KMS-11 (cell line): Measurements from ENCODE around the gene RREB1.

Experiments used
- H2AFZ ChIP-seq: fragments of 200-600 bp; sonication (generic); 2 replicates; pipeline ENCODE4 v1.6.1; 2016; ENCODE audit warnings: antibody characterized with exemption, mixed run types, low read depth
- H3K27ac ChIP-seq: fragments of 200-600 bp; sonication (generic); 2 replicates; pipeline ENCODE4 v1.6.1; 2016; ENCODE audit warnings: mild to moderate bottlenecking, mixed run types
- H3K27me3 ChIP-seq: fragments of 200-600 bp; sonication (generic); 2 replicates; pipeline ENCODE4 v1.6.1; 2017; ENCODE audit warnings: mild to moderate bottlenecking, low read depth, mixed run types, moderate library complexity; ENCODE audit not compliant: insufficient read depth
- H3K36me3 ChIP-seq: fragments of 200-600 bp; sonication (generic); 2 replicates; pipeline ENCODE4 v1.6.1; 2017; ENCODE audit warnings: mild to moderate bottlenecking, mixed run types; ENCODE audit not compliant: insufficient read depth
- H3K4me1 ChIP-seq: fragments of 200-600 bp; sonication (generic); 2 replicates; pipeline ENCODE4 v1.6.1; 2016; ENCODE audit warnings: mild to moderate bottlenecking, low read depth, mixed run types; ENCODE audit not compliant: poor library complexity, severe bottlenecking
- H3K4me2 ChIP-seq: fragments of 200-600 bp; sonication (generic); 2 replicates; pipeline ENCODE4 v1.7.0; 2016; ENCODE audit warnings: mild to moderate bottlenecking, mixed run types
- H3K4me3 ChIP-seq: fragments of 200-600 bp; sonication (generic); IDR thresholded peaks from 2 replicates; pipeline ENCODE4 v1.6.1; 2017; ENCODE audit warnings: low read depth, low read length, mixed read lengths; ENCODE audit not compliant: insufficient read depth
- H3K79me2 ChIP-seq: fragments of 200-600 bp; sonication (generic); 2 replicates; pipeline ENCODE4 v1.6.1; 2016; ENCODE audit warnings: low read depth, mixed run types; ENCODE audit not compliant: insufficient read depth
- H3K9ac ChIP-seq: fragments of 200-600 bp; sonication (generic); 2 replicates; pipeline ENCODE4 v1.6.1; 2016; ENCODE audit warnings: mild to moderate bottlenecking, mixed run types
- H4K20me1 ChIP-seq: fragments of 200-600 bp; sonication (generic); 2 replicates; pipeline ENCODE4 v1.6.1; 2016; ENCODE audit warnings: mild to moderate bottlenecking, mixed run types; ENCODE audit not compliant: insufficient read depth
- CTCF ChIP-seq: fragments of 200-600 bp; sonication (generic); conservative IDR thresholded peaks from 2 replicates; pipeline ENCODE4 v1.6.1; 2017; ENCODE audit warnings: low read depth, mild to moderate bottlenecking, antibody characterized with exemption, low read length, moderate library complexity, mixed read lengths

The RREB1 gene

GRCh38 chr6:7170117-7170732, 62.5 kb downstream of the RREB1 start:
- no peaks in the 10 kb centered on the region for H3K36me3 ChIP-seq
- H3K9ac ChIP-seq: no peak overlapping the region
- peaks cover 16% of the 10 kb centered on the region for H3K79me2 ChIP-seq
- no peak overlapping the region for H2AFZ ChIP-seq
- no peaks in the 10 kb centered on the region for H3K27me3 ChIP-seq
- H3K27ac ChIP-seq: no peak overlapping the region
- H4K20me1 ChIP-seq: no peaks in the 10 kb centered on the region
- no peak overlapping the region for H3K4me3 ChIP-seq
- H3K4me1 ChIP-seq: peaks cover 10% of the 10 kb centered on the region
- no peak for TF ChIP-seq CTCF
- no peak overlapping the region for H3K4me2 ChIP-seq

- no peak overlapping the region for H3K27ac ChIP-seq
- no peak for TF ChIP-seq CTCF
- H3K27me3 ChIP-seq: no peaks in the 10 kb centered on the region
- H3K4me2 ChIP-seq: no peak overlapping the region
- H3K4me3 ChIP-seq: no peak overlapping the region
- H3K79me2 ChIP-seq: peaks cover 16% of the 10 kb centered on the region
- peaks cover 17% of the 10 kb centered on the region for H3K4me1 ChIP-seq
- no peaks in the 10 kb centered on the region for H4K20me1 ChIP-seq
- no peak overlapping the region for H3K9ac ChIP-seq
- no peaks in the 10 kb centered on the region for H3K36me3 ChIP-seq
- no peak overlapping the region for H2AFZ ChIP-seq
Measured at GRCh38 chr6:7171119-7171518, 63.4 kb downstream of the RREB1 start.

GRCh38 chr6:7171733-7172132, 64.0 kb downstream of the RREB1 start:
- H2AFZ ChIP-seq: no peak overlapping the region
- H3K27ac ChIP-seq: no peak overlapping the region
- H3K36me3 ChIP-seq: no peaks in the 10 kb centered on the region
- H3K9ac ChIP-seq: no peak overlapping the region
- peaks cover 16% of the 10 kb centered on the region for H3K79me2 ChIP-seq
- H3K4me3 ChIP-seq: no peak overlapping the region
- H3K4me2 ChIP-seq: no peak overlapping the region
- no peaks in the 10 kb centered on the region for H4K20me1 ChIP-seq
- H3K4me1 ChIP-seq: peaks cover 17% of the 10 kb centered on the region
- no peaks in the 10 kb centered on the region for H3K27me3 ChIP-seq
- TF ChIP-seq CTCF: no peak

GRCh38 chr6:7172649-7173048, 64.9 kb downstream of the RREB1 start:
- H3K9ac ChIP-seq: no peak overlapping the region
- no peaks in the 10 kb centered on the region for H4K20me1 ChIP-seq
- H3K36me3 ChIP-seq: no peaks in the 10 kb centered on the region
- H3K27ac ChIP-seq: no peak overlapping the region
- no peak overlapping the region for H2AFZ ChIP-seq
- no peak overlapping the region for H3K4me2 ChIP-seq
- H3K4me1 ChIP-seq: peaks cover 17% of the 10 kb centered on the region
- H3K79me2 ChIP-seq: peaks cover 16% of the 10 kb centered on the region
- no peak overlapping the region for H3K4me3 ChIP-seq
- no peak for TF ChIP-seq CTCF
- no peaks in the 10 kb centered on the region for H3K27me3 ChIP-seq
